Measurements from ENCODE around the gene OSBPL10. TPM values are rescaled to one million over a fixed set of nuclear protein-coding genes. Genes with fewer than 3 reads are reported as not detected.

Gene OSBPL10
- total and polyA plus RNA-seq, 2 experiments from 2014 or later = 2.2 to 7.7 TPM

DNA sequence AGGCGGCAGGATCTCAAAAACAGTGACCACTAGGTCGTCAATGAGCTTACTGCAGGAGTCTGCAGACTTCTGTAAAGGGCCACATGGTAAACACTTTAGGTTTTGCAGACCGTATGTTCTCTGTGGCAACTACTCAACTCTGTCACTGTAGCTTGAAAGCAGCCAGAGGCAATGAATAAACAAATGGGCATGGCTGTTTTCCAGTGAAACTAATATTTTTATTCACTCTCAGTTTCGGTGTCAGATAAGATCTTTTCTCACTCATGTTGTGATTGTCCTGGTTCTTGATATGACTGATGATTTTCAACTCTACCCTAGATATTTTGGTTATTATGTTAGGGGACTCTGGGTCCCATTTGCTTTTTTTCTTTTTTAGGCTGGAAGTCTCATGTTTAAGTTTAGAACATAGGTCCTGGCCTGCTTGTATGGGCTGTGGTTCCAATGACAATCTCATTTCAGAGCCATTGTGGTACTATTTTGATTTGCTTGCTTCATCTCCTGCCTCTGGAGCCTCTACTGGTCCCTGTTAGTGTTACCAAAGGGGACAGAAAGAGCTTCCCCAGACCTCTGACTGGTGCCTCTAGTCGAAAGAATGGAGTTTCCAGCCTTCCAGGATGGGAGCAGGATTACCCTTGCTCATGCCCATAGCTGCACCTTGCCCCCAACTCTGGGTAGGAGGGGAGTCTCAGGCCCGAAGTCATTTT is 226.3 kb downstream of the OSBPL10 start:
- DNase-seq (ENCODE audit: low read depth in 1 of 2, low spot score in 1 of 2) = no peak
- no peak overlapping the region for H3K4me3 ChIP-seq
- H3K4me1 ChIP-seq (ENCODE audit: low read depth) = peaks cover 11% of the 10 kb centered on the region
- no peaks in the 10 kb centered on the region for H3K9me3 ChIP-seq (ENCODE audit: low read depth)
- no peaks in the 10 kb centered on the region for H3K27me3 ChIP-seq
- H3K36me3 ChIP-seq = no peaks in the 10 kb centered on the region
- no peak overlapping the region for H3K27ac ChIP-seq
- TF ChIP-seq, protein P1, sequence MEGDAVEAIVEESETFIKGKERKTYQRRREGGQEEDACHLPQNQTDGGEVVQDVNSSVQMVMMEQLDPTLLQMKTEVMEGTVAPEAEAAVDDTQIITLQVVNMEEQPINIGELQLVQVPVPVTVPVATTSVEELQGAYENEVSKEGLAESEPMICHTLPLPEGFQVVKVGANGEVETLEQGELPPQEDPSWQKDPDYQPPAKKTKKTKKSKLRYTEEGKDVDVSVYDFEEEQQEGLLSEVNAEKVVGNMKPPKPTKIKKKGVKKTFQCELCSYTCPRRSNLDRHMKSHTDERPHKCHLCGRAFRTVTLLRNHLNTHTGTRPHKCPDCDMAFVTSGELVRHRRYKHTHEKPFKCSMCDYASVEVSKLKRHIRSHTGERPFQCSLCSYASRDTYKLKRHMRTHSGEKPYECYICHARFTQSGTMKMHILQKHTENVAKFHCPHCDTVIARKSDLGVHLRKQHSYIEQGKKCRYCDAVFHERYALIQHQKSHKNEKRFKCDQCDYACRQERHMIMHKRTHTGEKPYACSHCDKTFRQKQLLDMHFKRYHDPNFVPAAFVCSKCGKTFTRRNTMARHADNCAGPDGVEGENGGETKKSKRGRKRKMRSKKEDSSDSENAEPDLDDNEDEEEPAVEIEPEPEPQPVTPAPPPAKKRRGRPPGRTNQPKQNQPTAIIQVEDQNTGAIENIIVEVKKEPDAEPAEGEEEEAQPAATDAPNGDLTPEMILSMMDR (IDR thresholded peaks at IDR 0.05; ENCODE audit: low read depth, low read length) = no peak

DNA sequence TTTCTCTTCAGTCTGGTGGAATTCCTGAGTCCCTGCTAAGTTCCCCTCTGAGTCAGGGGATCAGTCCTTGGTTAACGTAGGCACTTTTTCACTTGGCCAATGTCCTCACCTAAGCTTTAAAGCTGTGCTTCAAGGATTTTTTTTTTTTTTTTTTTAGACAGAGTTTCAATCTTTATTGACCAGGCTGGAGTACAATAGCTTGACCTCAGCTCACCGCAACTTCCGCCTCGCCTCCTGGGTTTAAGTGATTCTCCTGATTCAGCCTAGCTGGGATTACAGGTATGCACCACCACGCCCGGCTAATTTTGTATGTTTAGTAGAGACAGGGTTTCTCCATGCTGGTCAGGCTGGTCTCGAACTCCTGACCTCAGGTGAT is 228.0 kb downstream of the OSBPL10 start:
- no peaks in the 10 kb centered on the region for H3K36me3 ChIP-seq
- TF ChIP-seq, protein P1 (IDR thresholded peaks at IDR 0.05; ENCODE audit: low read depth, low read length) = no peak
- no peak for DNase-seq (ENCODE audit: low read depth in 1 of 2, low spot score in 1 of 2)
- H3K9me3 ChIP-seq (ENCODE audit: low read depth) = no peaks in the 10 kb centered on the region
- no peaks in the 10 kb centered on the region for H3K27me3 ChIP-seq
- no peak overlapping the region for H3K4me3 ChIP-seq
- H3K27ac ChIP-seq = no peak overlapping the region
- peaks cover 18% of the 10 kb centered on the region for H3K4me1 ChIP-seq (ENCODE audit: low read depth)

DNA sequence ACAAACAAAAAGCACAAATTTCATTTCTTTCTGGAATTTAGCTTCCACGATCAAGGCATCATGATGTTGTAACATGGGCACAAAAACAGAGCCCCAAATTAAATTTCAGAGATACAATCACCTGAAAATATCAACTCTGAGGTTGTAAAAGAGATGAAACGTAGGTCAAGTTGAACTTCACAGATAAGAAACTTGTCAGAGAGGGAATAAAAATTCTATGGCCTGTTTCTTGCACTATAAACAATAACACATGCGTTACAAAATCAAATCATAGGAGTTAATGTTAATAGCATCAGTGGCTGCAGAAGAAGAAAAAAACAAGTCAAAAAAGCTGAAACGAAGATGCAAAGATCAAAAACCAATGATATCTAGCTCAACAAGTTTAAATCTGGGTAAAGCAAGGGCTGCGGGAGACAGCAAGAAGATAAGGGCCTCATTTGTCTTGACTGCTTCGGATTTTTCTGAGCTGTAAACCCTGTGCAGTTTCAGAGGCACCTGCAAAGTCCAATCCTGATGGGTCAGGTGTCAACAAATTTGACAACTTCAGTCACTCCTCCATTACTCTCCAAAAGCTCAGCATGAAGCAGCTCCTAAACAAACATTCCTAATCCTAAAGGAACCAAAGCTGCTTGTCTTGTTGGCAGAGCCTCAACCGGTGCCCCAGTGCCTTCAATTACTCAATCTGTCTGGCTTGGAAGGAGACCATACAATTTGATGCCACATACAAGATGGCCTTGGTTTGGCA is 228.6 kb downstream of the OSBPL10 start:
- Histone ChIP-seq H3K4me3 (no peak overlapping the region), H3K27me3 (no peaks in the 10 kb centered on the region), H3K9me3 (ENCODE audit: low read depth) (no peaks in the 10 kb centered on the region), H3K4me1 (ENCODE audit: low read depth) (peaks cover 22% of the 10 kb centered on the region), H3K36me3 (no peaks in the 10 kb centered on the region), H3K27ac (no peak overlapping the region)
- no peak for DNase-seq (ENCODE audit: low read depth in 1 of 2, low spot score in 1 of 2)
- TF ChIP-seq, protein P1 (IDR thresholded peaks at IDR 0.05; ENCODE audit: low read depth, low read length) = no peak

DNA sequence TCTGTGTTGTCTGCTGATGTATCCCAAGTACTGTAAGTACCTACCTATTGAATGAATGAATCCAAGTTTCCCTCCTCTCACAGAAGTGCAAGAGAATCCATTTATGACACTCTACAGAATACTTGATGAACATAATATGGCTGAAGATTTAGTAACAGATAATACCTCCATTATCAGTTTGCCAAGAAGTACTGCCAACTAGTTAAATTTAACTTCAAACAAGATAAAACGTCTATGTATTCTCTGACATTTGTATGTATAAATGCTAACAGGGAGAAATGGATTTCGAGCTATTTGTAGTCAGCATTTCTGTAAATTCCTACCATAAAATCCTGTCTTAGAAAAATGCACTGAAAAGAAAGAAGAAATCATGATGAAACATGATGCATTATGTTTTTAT is 230.7 kb downstream of the OSBPL10 start:
- H3K4me1 ChIP-seq (ENCODE audit: low read depth) = peaks cover 22% of the 10 kb centered on the region
- no peak for DNase-seq (ENCODE audit: low read depth in 1 of 2, low spot score in 1 of 2)
- no peaks in the 10 kb centered on the region for H3K9me3 ChIP-seq (ENCODE audit: low read depth)
- H3K27ac ChIP-seq = no peak overlapping the region
- no peak overlapping the region for H3K4me3 ChIP-seq
- TF ChIP-seq, protein P1 (IDR thresholded peaks at IDR 0.05; ENCODE audit: low read depth, low read length) = no peak
- H3K27me3 ChIP-seq = no peaks in the 10 kb centered on the region
- H3K36me3 ChIP-seq = no peaks in the 10 kb centered on the region

DNA sequence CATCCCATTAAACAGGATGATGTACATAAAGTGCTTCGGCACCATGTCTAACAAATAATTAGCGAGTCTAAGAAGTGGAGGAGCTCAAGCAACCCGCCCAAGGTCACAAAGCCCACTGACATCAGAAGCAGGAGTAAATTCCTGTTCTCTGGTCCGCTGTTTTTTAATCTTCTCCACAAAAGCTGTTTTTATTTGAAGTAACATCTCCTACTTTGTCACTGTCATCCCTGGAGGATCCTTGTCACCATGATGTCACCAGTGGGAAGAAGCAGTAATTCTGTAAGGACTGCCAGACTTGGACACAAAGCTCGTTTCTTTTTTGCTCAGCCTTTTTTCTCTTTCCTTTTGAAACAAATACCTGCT is 232.1 kb downstream of the OSBPL10 start:
- Histone ChIP-seq H3K9me3 (ENCODE audit: low read depth) (no peaks in the 10 kb centered on the region), H3K4me1 (ENCODE audit: low read depth) (peaks cover 22% of the 10 kb centered on the region), H3K4me3 (no peak overlapping the region), H3K27me3 (no peaks in the 10 kb centered on the region), H3K27ac (no peak overlapping the region), H3K36me3 (no peaks in the 10 kb centered on the region)
- TF ChIP-seq, protein P1 (IDR thresholded peaks at IDR 0.05; ENCODE audit: low read depth, low read length) = no peak
- DNase-seq (ENCODE audit: low read depth in 1 of 2, low spot score in 1 of 2) = no peak

Measured in cardiac muscle cell (in vitro differentiated cells and primary cell).